SK-N-SH treated with all-trans-retinoic acid at 6 μM for 48 hours (cell line): ENCODE measurements around the gene RETREG1.

Experiments
- ESRRG ChIP-seq: fragments of 250-450 bp; sonication (Bioruptor Pico); IDR thresholded peaks from 2 replicates; pipeline ENCODE4 v1.6.1; 2021; ENCODE audit warnings: mild to moderate bottlenecking
- PATZ1 ChIP-seq: fragments of 250-450 bp; sonication (Bioruptor Pico); IDR thresholded peaks from 2 replicates; pipeline ENCODE4 v1.8.0; 2020; ENCODE audit warnings: mild to moderate bottlenecking, moderate library complexity, borderline replicate concordance
- RARB ChIP-seq: fragments of 250-450 bp; sonication (Bioruptor Pico); IDR thresholded peaks from 2 replicates; pipeline ENCODE4 v1.8.0; 2021; ENCODE audit warnings: mild to moderate bottlenecking, moderate library complexity
- TSHZ2 ChIP-seq: fragments of 250-450 bp; sonication (Bioruptor Pico); IDR thresholded peaks from 2 replicates; pipeline ENCODE4 v1.5.0; 2020; ENCODE audit warnings: mild to moderate bottlenecking, moderate library complexity
- ZC3H10 ChIP-seq: fragments of 250-450 bp; sonication (Bioruptor Pico); IDR thresholded peaks from 2 replicates; pipeline ENCODE4 v1.5.1; 2021; ENCODE audit warnings: mild to moderate bottlenecking, moderate library complexity
- ZFP3 ChIP-seq: fragments of 250-450 bp; sonication (Bioruptor Pico); IDR thresholded peaks from 2 replicates; pipeline ENCODE4 v1.5.0; 2020; ENCODE audit warnings: mild to moderate bottlenecking, moderate library complexity
- ZFP30 ChIP-seq: fragments of 450-650 bp; formaldehyde crosslinking; IDR thresholded peaks from 2 replicates; pipeline ENCODE4 v1.5.0; 2022; ENCODE audit warnings: mild to moderate bottlenecking, moderate library complexity
- TF ChIP-seq, protein P1 (sequence below): fragments of 250-450 bp; sonication (Bioruptor Pico); IDR thresholded peaks from 2 replicates; pipeline ENCODE4 v1.5.1; 2020; ENCODE audit warnings: low read depth, mild to moderate bottlenecking, moderate library complexity

DNA sequence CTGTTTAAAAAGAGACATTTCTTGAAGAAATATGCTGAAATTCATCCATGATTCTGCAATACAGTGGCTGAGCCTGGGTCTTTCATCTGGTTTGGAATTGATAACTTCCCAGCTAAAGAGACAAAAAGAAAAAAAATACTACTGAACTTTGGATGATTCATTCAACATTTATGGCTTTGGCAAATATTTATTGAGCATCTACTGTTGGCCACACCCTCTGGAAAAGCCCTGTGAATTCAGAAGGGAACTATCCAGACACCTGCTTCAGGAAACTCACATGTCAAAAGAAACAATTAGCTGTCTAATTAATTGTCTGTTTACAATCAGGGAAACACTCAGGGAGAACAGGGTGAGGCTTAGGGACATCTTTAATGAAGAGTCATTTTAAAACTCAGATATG, 133.4 kb downstream of the RETREG1 start:
- TF ChIP-seq PATZ1: no peak
- TF ChIP-seq, protein P1, sequence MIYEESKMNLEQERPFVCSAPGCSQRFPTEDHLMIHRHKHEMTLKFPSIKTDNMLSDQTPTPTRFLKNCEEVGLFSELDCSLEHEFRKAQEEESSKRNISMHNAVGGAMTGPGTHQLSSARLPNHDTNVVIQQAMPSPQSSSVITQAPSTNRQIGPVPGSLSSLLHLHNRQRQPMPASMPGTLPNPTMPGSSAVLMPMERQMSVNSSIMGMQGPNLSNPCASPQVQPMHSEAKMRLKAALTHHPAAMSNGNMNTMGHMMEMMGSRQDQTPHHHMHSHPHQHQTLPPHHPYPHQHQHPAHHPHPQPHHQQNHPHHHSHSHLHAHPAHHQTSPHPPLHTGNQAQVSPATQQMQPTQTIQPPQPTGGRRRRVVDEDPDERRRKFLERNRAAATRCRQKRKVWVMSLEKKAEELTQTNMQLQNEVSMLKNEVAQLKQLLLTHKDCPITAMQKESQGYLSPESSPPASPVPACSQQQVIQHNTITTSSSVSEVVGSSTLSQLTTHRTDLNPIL (CRISPR knock-in tag): no peak
- TF ChIP-seq ZFP30 (CRISPR knock-in tag): no peak
- no peak for TF ChIP-seq RARB (CRISPR knock-in tag)
- no peak for TF ChIP-seq ZFP3 (CRISPR knock-in tag)
- TF ChIP-seq ZC3H10: no peak
- no peak for TF ChIP-seq ESRRG (CRISPR knock-in tag)
- no peak for TF ChIP-seq TSHZ2 (CRISPR knock-in tag)
